Right atrium auricular region (tissue), 2 donors: ENCODE measurements around the gene COPE. TPM values are rescaled to one million over a fixed set of nuclear protein-coding genes. Genes with fewer than 3 reads are reported as not detected.
"Not testable (repeated sequence)": the region's sequence is repeated elsewhere in the genome, so short reads cannot be mapped to it uniquely, and the experiment has no call there.

Experiments
- DNase-seq: peaks from one replicate; pipeline ENCODE4 v3.0.0-alpha.2; 2019; ENCODE audit warnings: low spot score
- H3K27ac ChIP-seq, 2 donors: fragments of 200-600 bp; sonication (generic); 1 replicate in 1 of 2; 2 replicates in 1 of 2; pipeline ENCODE4 v1.5.1; 2016 to 2019
- H3K27me3 ChIP-seq, 2 donors: fragments of 200-600 bp; sonication (generic); one replicate each; pipeline versions ENCODE4 v1.5.1 to v1.6.0; 2017 to 2019
- H3K36me3 ChIP-seq: fragments of 200-600 bp; sonication (generic); one replicate; pipeline ENCODE4 v1.5.1; 2016
- H3K4me1 ChIP-seq, 2 donors: fragments of 200-600 bp; sonication (generic); one replicate each; pipeline versions ENCODE4 v1.5.1 to v1.6.0; 2017 to 2019
- H3K4me3 ChIP-seq, 2 donors: fragments of 200-600 bp; sonication (generic); 1 replicate in 1 of 2; 2 replicates in 1 of 2; pipeline ENCODE4 v1.5.1; 2017 to 2019; ENCODE audit warnings: mild to moderate bottlenecking in 1 of 2, moderate library complexity in 1 of 2
- H3K9me3 ChIP-seq, 2 donors: fragments of 200-600 bp; sonication (generic); one replicate each; pipeline ENCODE4 v1.5.1; 2019
- total RNA-seq, 2 donors: library from RNA; depleted of rRNA; stranded (reverse); fragments of >200 nt; gene quantifications; one replicate each; pipeline ENCODE4 v1.1.0, GENCODE V29; 2016
- TF ChIP-seq, protein P1 (sequence below), 2 donors: fragments of 200-600 bp; sonication (generic); IDR thresholded peaks; one replicate each; pipeline ENCODE4 v1.5.1; 2019; ENCODE audit warnings: antibody characterized with exemption in 2 of 2

The COPE gene
- total RNA-seq, 2 donors from 2014 or later: 168 to 209 TPM

DNA sequence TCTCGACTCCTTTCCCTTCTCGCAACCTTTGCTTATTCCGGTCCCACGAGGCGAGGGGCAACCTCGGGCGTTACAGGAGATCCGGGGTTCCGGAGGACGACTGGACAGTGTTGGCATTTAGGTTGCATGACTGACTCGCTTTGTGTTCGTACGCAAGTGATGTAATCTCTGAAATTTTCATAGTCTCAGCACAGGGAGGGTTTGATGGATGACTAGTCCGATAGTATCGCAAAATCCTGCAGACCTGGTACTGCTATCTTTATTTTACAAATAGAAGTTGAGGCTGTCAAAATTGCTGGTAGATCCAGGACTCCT, 670 bp upstream of the COPE start:
- H3K4me1 ChIP-seq: peaks cover 0 to 42% of the 10 kb centered on the region in 2 donors
- DNase-seq: no peak
- peak overlapping the region; percentile 52 to 74 for H3K27ac ChIP-seq

DNA sequence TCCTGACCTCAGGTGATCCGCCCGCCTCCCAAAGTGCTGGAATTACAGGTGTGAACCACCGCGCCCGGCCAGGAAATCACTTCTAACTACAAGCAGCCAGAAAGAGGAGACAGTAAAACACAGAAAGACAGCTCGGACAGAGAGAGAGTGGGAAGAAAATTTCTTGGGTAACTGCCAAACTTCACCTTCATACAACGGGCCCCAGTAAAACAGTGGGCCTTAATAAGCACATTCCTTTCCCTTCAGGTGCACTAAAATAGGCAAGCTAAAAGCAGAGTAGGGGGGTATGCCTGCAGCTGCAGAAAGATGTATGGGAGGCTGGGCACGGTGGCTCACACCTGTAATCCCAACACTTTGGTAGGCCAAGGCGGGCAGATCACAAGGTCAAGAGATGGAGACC, 1.6 kb downstream of the COPE start:
- not testable (repeated sequence) for H3K27me3 ChIP-seq, H3K27ac ChIP-seq, DNase-seq, H3K9me3 ChIP-seq, H3K4me3 ChIP-seq
- Histone ChIP-seq H3K4me1 (peaks cover 0 to 42% of the 10 kb centered on the region in 2 donors), H3K36me3 (peaks cover 31% of the 10 kb centered on the region)

More for the DNA sequence above, 670 bp upstream of the COPE start:
- Histone ChIP-seq H3K9me3 (no peaks in the 10 kb centered on the region), H3K36me3 (peaks cover 28% of the 10 kb centered on the region), H3K27me3 (no peaks in the 10 kb centered on the region), H3K4me3 (peak overlapping the region; percentile 79 to 90)
- TF ChIP-seq, protein P1, sequence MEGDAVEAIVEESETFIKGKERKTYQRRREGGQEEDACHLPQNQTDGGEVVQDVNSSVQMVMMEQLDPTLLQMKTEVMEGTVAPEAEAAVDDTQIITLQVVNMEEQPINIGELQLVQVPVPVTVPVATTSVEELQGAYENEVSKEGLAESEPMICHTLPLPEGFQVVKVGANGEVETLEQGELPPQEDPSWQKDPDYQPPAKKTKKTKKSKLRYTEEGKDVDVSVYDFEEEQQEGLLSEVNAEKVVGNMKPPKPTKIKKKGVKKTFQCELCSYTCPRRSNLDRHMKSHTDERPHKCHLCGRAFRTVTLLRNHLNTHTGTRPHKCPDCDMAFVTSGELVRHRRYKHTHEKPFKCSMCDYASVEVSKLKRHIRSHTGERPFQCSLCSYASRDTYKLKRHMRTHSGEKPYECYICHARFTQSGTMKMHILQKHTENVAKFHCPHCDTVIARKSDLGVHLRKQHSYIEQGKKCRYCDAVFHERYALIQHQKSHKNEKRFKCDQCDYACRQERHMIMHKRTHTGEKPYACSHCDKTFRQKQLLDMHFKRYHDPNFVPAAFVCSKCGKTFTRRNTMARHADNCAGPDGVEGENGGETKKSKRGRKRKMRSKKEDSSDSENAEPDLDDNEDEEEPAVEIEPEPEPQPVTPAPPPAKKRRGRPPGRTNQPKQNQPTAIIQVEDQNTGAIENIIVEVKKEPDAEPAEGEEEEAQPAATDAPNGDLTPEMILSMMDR (IDR thresholded peaks at IDR 0.05): no peak

- no peak for DNase-seq
- Histone ChIP-seq H3K27ac (no peak overlapping the region), H3K27me3 (no peaks in the 10 kb centered on the region), H3K4me3 (no peak overlapping the region), H3K9me3 (no peaks in the 10 kb centered on the region), H3K36me3 (peaks cover 28% of the 10 kb centered on the region), H3K4me1 (peaks cover 0 to 33% of the 10 kb centered on the region in 2 donors)
- TF ChIP-seq, protein P1 (IDR thresholded peaks at IDR 0.05): peak in 1 of 2 donors; percentile 47
Observed at GRCh38 chr19:18915639-18916038, 3.5 kb downstream of the COPE start.

DNA sequence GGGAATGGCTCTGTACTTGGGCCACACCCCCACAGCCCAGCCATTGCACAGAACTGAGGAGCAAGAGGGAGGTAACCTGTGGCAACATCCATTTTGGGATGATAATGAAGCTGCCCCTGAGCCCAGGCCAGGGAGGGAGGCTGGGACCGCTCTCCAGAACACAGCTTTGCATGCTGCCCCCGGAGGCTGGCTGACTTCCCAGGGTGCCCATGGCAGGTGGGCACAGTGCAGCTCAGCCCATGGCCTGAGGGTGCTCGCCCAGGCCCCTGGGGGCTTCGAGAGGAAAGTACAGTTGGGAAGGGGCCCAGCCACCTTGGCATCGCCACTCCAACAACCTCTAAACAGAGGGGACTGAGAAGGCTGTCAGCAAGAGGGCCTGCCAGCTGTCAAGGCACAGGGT, 5.7 kb downstream of the COPE start:
- DNase-seq: no peak
- Histone ChIP-seq H3K36me3 (peaks cover 28% of the 10 kb centered on the region), H3K27me3 (no peaks in the 10 kb centered on the region), H3K9me3 (no peaks in the 10 kb centered on the region), H3K4me1 (peaks cover 0 to 21% of the 10 kb centered on the region in 2 donors), H3K27ac (no peak overlapping the region), H3K4me3 (no peak overlapping the region)
- TF ChIP-seq, protein P1 (IDR thresholded peaks at IDR 0.05): no peak

- H3K4me3 ChIP-seq: no peak overlapping the region
- peaks cover 29% of the 10 kb centered on the region for H3K36me3 ChIP-seq
- H3K27me3 ChIP-seq: no peaks in the 10 kb centered on the region
- DNase-seq: no peak
- peaks cover 0 to 16% of the 10 kb centered on the region in 2 donors for H3K4me1 ChIP-seq
- H3K9me3 ChIP-seq: no peaks in the 10 kb centered on the region
- H3K27ac ChIP-seq: no peak overlapping the region
- TF ChIP-seq, protein P1 (IDR thresholded peaks at IDR 0.05): no peak
Observed at GRCh38 chr19:18912933-18913332, 6.3 kb downstream of the COPE start.

DNA sequence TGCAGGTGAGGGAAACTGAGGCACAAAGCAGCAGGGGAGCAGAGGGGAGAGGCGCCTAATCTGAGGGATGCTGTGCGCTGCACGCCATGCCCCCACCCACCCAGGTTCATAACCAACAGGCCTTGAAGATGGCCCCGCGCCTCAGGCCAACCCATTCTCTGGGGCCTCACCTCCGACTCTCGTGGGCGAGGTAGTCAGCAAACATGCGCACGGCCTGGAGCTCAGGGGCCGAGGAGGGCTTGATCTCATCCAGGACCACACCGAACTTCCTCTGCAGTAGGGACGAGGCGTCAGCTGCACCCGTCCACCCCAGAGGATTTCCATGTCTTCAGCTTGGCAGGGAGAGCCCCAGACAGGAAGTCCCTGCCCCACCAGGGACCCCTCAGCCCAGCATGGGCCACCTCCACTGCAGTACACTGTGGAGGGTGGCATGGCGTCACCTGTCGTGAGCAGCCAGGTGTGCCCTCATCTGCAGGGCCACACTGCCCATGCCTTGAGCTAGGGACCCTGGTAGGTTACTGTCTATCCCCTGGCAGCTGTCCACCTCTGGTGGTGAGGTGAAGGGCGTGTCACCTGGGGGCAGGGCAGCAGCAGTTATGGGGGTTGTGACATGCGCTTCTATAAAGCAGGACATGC, 8.3 kb downstream of the COPE start:
- Histone ChIP-seq H3K9me3 (no peaks in the 10 kb centered on the region), H3K4me1 (peaks cover 0 to 6% of the 10 kb centered on the region in 2 donors), H3K4me3 (no peak overlapping the region), H3K36me3 (peaks cover 49% of the 10 kb centered on the region), H3K27me3 (no peaks in the 10 kb centered on the region), H3K27ac (no peak overlapping the region)
- no peak for DNase-seq
- TF ChIP-seq, protein P1 (IDR thresholded peaks at IDR 0.05): no peak
